GM12875 (cell line): ENCODE measurements around the gene SARDH.

ENCODE experiments used
- H3K4me3 ChIP-seq: one replicate; pipeline ENCODE4 v1.5.1; 2011; ENCODE audit warnings: low read depth, low read length, control low read depth
- TF ChIP-seq, protein P1 (sequence below): IDR thresholded peaks from 2 replicates; pipeline ENCODE4 v1.5.1; 2011; ENCODE audit warnings: low read depth, mild to moderate bottlenecking, control low read depth, inconsistent platforms, low read length, moderate library complexity, borderline replicate concordance; ENCODE audit not compliant: insufficient read depth

Gene SARDH

DNA sequence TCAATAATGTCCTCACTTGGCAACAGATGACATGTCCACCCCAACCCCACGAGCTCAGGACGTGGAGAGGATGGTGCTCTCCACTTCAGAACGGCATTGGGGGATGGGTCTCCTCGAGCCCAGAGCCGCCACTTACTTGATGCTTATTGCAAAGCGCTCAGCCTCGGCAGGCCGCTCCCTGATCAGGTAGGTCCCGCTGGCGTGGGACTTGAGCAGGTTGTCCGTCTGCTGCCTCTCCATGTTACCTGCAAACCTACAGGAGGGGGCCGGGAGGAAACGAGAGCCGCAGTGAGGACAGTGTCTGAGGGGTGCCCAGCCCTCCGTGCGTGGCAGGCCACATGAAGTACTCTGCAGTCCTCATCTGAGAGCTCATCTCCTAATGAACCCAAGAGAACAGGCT, 36.6 kb upstream of the SARDH start:
- no peak overlapping the region for H3K4me3 ChIP-seq
- TF ChIP-seq, protein P1, sequence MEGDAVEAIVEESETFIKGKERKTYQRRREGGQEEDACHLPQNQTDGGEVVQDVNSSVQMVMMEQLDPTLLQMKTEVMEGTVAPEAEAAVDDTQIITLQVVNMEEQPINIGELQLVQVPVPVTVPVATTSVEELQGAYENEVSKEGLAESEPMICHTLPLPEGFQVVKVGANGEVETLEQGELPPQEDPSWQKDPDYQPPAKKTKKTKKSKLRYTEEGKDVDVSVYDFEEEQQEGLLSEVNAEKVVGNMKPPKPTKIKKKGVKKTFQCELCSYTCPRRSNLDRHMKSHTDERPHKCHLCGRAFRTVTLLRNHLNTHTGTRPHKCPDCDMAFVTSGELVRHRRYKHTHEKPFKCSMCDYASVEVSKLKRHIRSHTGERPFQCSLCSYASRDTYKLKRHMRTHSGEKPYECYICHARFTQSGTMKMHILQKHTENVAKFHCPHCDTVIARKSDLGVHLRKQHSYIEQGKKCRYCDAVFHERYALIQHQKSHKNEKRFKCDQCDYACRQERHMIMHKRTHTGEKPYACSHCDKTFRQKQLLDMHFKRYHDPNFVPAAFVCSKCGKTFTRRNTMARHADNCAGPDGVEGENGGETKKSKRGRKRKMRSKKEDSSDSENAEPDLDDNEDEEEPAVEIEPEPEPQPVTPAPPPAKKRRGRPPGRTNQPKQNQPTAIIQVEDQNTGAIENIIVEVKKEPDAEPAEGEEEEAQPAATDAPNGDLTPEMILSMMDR: no peak

DNA sequence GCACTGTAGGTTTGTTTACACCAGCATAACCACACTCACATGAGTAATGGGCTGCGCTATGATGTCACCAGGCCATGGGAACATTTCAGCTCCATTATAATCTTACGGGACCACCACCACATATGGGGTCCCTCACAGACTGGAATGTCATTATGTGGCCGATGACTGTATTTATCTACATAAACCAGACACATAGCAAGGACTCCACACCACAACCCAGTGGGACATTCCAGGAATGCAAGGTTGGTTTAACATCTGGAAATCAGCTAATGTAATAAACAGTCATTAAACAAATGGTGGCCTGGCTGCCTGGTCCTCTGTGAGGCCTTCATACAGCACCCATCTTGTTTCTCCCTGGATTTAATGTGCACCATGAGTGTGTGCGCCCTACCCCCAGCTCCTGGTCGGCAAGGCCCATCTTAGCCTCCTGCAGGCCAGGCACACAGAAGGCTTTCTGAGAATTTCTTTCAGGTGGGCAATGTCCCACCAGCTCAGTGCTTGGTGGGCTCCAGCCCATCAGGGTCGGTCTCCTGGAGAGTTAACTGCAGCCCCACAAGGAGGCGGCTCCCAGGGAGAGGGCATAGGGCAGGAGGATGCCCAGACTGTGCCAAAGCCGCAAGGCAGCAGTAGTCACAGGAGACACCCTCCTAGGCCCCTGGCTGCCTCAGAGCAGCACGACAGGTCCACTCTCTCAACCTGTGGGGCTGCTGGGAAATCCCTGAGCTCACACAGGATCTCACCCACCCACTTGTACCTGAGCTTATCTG, 35.9 kb upstream of the SARDH start:
- TF ChIP-seq, protein P1: no peak
- H3K4me3 ChIP-seq: no peak overlapping the region

DNA sequence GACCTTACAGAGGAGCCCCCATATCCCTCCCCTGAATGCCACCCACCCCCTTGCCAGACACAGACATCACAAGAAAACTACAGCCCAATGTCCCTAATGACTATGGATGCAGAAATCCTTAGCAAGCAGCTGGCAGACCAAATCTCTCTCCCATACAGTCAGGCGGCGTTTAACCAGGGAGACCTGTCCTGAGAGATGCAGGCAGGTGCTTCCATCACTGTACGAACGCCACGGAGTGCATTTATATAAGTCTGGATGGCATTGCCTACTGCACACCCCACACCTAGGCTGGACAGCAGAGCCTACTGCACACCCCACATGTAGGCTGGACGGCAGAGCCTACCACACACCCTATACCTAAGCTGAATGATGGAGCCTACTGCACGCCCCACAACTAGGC, 34.4 kb upstream of the SARDH start:
- TF ChIP-seq, protein P1: no peak
- no peak overlapping the region for H3K4me3 ChIP-seq

DNA sequence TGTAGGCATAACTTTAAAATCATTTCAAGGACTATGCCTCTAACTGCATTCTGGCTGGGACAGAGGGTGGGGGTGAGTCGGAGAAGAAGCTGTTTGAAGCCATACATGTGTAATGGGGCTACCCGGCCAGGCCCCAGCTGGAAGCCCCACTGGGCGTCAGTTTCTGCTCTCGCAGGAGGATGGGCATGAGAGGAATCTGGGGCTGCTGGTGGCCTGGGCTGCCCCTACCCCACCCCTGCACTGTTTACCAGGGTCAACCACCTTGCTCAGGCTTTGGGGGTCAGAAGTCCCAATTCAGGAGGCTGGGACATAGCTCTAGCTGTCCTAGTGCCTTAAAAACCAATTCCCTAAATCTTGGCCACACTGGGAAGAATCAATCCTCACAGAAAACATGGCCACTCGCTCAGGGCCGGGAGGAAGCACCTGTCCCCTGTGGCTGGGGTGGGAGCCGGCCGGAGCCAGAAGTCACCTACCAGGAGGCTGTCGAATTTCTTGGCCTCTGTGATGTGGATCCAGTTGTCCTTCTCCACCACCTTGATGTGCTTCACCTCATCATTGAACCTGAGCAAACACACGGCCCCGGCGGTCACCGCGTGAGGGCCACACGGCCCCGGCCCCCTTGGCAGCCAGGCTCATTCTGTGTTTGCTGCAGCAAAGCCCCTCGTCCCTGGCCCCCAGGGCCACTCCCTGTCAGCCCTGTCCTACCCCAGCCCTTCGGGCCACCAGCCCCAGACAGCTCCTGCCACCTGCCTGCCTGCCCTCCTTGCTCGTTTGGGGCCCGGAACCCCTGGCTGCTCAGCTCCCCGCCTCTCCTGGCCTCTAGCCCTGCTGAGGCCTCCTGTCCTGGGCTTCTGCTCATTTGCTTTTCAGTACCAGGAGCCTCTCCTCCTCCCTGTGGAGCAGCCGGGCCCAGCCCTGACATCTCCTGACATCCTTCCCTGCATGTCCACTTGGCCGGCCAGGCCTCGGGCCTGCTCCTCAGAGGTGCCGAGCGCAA, 33.6 kb upstream of the SARDH start:
- no peak overlapping the region for H3K4me3 ChIP-seq

DNA sequence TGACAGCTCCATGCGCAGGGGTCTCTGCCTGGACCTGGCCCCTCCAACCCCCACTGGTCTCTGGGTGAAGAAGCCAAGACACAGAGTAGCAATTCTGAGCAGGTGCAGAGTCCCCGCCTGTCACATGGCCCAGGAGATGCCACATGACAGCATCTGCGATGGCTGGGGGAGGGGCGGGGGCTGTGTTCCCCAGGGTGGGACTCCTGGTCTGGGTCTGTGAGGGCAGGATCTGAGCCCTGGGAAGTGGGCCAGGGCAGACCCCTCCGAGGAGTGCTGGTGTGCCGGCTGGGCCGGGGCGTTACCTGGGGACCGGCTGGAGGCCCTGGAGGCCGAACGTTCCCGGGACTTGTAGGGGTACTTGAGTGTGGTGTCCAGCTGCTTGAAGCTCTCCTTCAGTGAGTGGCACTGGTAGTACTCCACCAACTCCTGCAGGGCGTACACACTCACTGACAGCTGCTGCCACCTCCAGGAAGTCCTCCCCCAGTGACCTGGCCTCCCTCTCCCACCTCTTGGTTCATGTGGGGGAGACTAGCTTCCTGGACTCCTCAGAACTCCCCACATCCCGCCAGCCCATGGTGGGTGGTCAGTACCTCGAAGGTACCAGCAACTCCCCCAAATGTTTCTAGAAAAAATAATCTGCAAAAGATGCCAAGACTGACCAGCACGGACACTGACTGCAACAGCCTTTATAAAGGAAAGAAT, 32.1 kb upstream of the SARDH start:
- no peak overlapping the region for H3K4me3 ChIP-seq
- TF ChIP-seq, protein P1: no peak

More for the DNA sequence above, 33.6 kb upstream of the SARDH start:
- TF ChIP-seq, protein P1: no peak

DNA sequence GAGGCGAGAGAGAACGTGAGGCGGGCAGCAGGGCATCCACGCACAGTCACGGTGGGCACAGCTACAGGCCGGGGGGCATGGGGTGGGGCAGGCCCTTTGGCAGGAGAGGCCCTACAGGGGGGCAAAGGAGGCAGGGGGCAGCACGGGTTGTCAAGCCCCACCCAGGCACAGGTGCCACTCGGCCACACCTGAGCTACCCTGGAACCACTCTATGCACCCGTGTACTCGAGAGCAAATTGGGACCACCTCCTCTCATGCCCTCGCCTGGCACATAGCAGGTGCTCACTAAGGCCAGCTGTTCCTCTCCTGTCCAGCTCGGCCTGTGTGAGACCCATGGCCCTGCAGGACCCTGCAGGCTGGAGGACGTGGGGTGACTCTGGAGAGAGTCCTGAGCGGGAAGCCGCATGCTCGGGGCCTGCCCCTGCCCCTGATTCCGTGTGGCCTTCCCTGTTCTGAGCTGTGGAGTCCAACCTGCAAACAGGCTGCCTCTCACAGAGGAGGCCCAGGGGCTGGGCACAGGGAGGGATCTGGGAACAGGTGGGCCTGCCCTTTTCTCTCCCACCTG, 31.4 kb upstream of the SARDH start:
- H3K4me3 ChIP-seq: no peak overlapping the region
- TF ChIP-seq, protein P1: no peak
